Heart left ventricle (tissue), 16 donors: ENCODE measurements around the gene TGFBR3. TPM values are rescaled to one million over a fixed set of nuclear protein-coding genes. Genes with fewer than 3 reads are reported as not detected.

ENCODE experiments used
- ATAC-seq, 4 donors: fragments of 200-7000 bp; cut with Tn5 transposase; one replicate each; pipeline ENCODE4 v1.9.1; 2020 to 2022; ENCODE audit warnings: moderate library complexity in 4 of 4, mild to moderate bottlenecking in 3 of 4, moderate number of reproducible peaks in 1 of 4
- DNase-seq, 5 donors: peaks; one replicate each; pipeline ENCODE4 v3.0.0-alpha.2; 2020
- H3K27ac ChIP-seq, 12 donors: fragments of 200-600 bp; sonication (generic) in 4 of 12; one replicate each; pipeline versions ENCODE4 v1.5.0 to v1.8.0; 2016 to 2022; ENCODE audit warnings: mild to moderate bottlenecking in 2 of 12
- H3K27me3 ChIP-seq, 9 donors: fragments of 200-600 bp; sonication (generic) in 2 of 9; one replicate each; pipeline versions ENCODE4 v1.5.1 to v1.8.0; 2016 to 2022; ENCODE audit warnings: mild to moderate bottlenecking in 3 of 9
- H3K36me3 ChIP-seq, 9 donors: fragments of 200-600 bp; sonication (generic) in 2 of 9; one replicate each; pipeline versions ENCODE4 v1.5.0 to v1.8.0; 2018 to 2022; ENCODE audit warnings: mild to moderate bottlenecking in 2 of 9
- H3K4me1 ChIP-seq, 12 donors: fragments of 200-600 bp; sonication (generic) in 4 of 12; one replicate each; pipeline versions ENCODE4 v1.5.0 to v1.8.0; 2016 to 2022; ENCODE audit warnings: mild to moderate bottlenecking in 3 of 12
- H3K4me3 ChIP-seq, 12 donors: fragments of 200-600 bp; sonication (generic) in 4 of 12; one replicate each; pipeline versions ENCODE4 v1.5.0 to v1.8.0; 2017 to 2022; ENCODE audit warnings: mild to moderate bottlenecking in 9 of 12, moderate library complexity in 4 of 12
- H3K9me3 ChIP-seq, 12 donors: fragments of 200-600 bp; sonication (generic) in 4 of 12; one replicate each; pipeline versions ENCODE4 v1.5.0 to v1.8.0; 2016 to 2022; ENCODE audit warnings: mild to moderate bottlenecking in 1 of 12
- CTCF ChIP-seq, 12 donors: fragments of 200-600 bp; sonication (generic) in 4 of 12; IDR thresholded peaks; one replicate each; pipeline versions ENCODE4 v1.5.0 to v1.8.0; 2018 to 2022; ENCODE audit warnings: antibody characterized with exemption in 12 of 12, mild to moderate bottlenecking in 5 of 12
- POLR2A ChIP-seq, 2 donors: fragments of 450-650 bp; IDR thresholded peaks; one replicate each; pipeline ENCODE4 v1.6.1; 2017; ENCODE audit warnings: antibody characterized with exemption in 2 of 2, mild to moderate bottlenecking in 2 of 2, moderate library complexity in 2 of 2
- WGBS, 4 donors: extraction: QIAGEN DNeasy Blood & Tissue Kit in 2 of 4; methylation state at CpG; one replicate each; pipeline versions ENCODE4 v1.1.5 to v1.1.7; 2013 to 2018; 5-methylcytosine and 5-hydroxymethylcytosine counted together
- intact Hi-C, 10 donors: fragments of 100-400 bp; cut with DNase I; formaldehyde crosslinking; loops; one replicate each; pipeline versions ENCODE4 v1.11.1 to v1.14.2; 2022
- polyA plus RNA-seq, 2 donors: library from polyadenylated mRNA; stranded (reverse); fragments of 200-250 nt; gene quantifications; one replicate each; pipeline ENCODE4 v1.2.3, GENCODE V29; 2013
- total RNA-seq, 9 donors: library from RNA; depleted of rRNA in 2 of 9; stranded (reverse); fragments of >200 nt in 2 of 9; fragmentation: NEBNext Ultra II Directional in 3 of 9; extraction: Animal tissue kit (Norgen Biotek cat#: 25700) in 3 of 9; gene quantifications; one replicate each; pipeline versions ENCODE4 v1.1.0 to v1.2.4, GENCODE V29; 2016 to 2023
- donor health status: ischemic (EF 13 %, LVEDD 7.1; RV severe dilation, severe dysfunction).
- donor health status: healthy with polysubstance abuse.
- donor health status: DM: no; HTN: yes; CAD: no.
- donor health status: DM: no; HTN: no; CAD: no.
- donor health status: ischemic (EF 25% LVEDD 6.9; RV normal size, moderate dysfunction).
- donor health status: ischemic (EF 25% LVEDD 5.7; RV mildly dilated, moderate dysfunction).
- donor health status: healthy.
- donor health status: DM: yes; HTN: yes; CAD: no.
- donor health status: ischemic (EF 35%, LVEDD 5.7; RV mildly dilated, moderate dysfunction).
- donor health status: nonischemic (EF 11% LVEDD 7.7; RV severe dilation, severe dysfunction).
- donor health status: DM: yes; HTN: yes; CAD: no.
- donor health status: PGD.
- donor health status: ischemic (EF 29% LVEDD 5.4; RV normal size, mild dysfunction).
- donor health status: nonischemic (EF 23%, LVEDD 6.1; RV moderate dilation, normal function).

Gene TGFBR3
- total and polyA plus RNA-seq, 11 donors, result 6.9 to 51.8 (median 22.7) TPM

DNA sequence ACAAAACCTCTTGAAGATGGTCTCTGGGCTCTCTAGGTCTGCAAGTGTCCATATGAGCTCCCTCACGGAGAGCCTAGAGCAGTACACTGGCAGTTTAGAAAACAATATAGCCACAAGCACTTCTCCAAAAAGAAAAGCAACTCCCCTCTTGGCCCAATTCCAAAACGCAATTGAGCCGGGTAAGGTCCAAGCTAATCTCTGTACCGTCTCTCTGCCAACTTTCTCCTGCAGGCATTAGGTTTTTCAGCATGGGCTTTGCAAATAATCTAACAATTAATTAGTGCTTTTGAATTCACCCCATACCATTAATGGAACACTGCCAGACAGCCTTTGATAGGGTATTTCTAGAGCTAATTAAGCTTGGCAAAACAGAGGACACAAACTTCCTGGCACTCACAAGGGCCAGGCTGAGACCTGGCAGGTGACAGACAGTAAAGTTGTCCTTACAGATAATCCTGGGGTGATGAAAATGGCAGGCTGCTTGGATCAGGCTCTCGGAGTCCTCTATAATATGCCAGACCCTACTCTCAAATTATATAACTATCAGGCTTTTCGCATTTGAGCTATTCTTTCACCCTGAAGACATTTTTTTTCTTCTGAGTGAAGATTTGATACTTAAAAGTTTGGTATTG lies 39.8 kb downstream of the TGFBR3 start:
- peak overlapping the region in 1 of 12 donors; percentile 7 for H3K4me3 ChIP-seq
- intact Hi-C loops, result loop anchor here in 2 of 10 donors (5.0 kb wide), 3 partner anchors 36 to 44 kb away; partner anchors contain the start of gene TGFBR3 (in 1 of the 2)
- TF ChIP-seq CTCF (IDR thresholded peaks at IDR 0.05) (no peak), POLR2A (IDR thresholded peaks at IDR 0.05) (no peak)
- no peaks in the 10 kb centered on the region for H3K27me3 ChIP-seq
- H3K4me1 ChIP-seq, result peaks cover 4 to 45% (median 29%) of the 10 kb centered on the region in 12 donors
- DNase-seq, result peak in 4 of 5 donors; percentile 58 to 76 (median 68)
- peak overlapping the region; percentile 29 to 81 (median 68) for H3K27ac ChIP-seq
- ATAC-seq, result peak; percentile 69 to 82 (median 74)
- 11 to 19% (median 16%) methylated on average over 6 of the region's 6 CpGs for WGBS, 4 donors
- H3K36me3 ChIP-seq, result peaks cover 0 to 3% (median 0%) of the 10 kb centered on the region in 9 donors
- H3K9me3 ChIP-seq, result peaks cover 0 to 13% (median 5%) of the 10 kb centered on the region in 12 donors

DNA sequence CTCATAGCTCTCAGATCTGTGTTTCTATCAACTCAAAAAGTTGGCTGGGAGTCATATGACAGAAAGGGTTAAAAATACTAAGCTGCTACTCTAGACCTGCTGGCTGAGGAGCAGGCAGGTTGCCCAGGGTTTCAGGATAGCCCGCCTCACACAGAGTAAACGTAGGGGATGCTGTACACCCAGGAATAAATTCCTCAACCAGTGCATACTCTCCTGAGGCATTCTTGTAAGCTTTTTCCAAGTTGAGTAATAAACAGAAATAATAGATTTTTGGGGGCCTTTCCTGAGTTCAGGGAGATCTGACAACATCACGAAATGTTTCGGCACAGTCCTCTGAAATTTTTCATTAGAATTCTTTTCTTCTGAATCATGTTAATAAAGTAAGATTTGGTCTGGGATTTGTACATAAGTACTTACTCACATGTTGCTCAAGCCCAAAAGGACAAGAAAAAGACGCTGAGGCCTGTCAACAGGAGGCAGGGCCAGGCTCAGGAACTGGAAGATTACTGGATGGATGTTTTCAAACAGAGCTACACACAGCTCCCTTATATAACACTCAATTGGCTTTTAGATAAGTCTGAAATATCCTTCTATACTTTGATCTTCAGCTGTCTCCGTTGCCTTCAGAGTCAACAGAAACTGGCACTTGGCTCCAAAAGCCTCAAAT lies 41.0 kb downstream of the TGFBR3 start:
- ATAC-seq (peak; percentile 67 to 89 (median 86)), DNase-seq (peak in 3 of 5 donors; percentile 41 to 65 (median 54))
- Histone ChIP-seq H3K4me3 (no peak overlapping the region), H3K4me1 (peaks cover 0 to 35% (median 24%) of the 10 kb centered on the region in 12 donors), H3K27me3 (no peaks in the 10 kb centered on the region), H3K27ac (peak overlapping the region; percentile 29 to 81 (median 68)), H3K36me3 (peaks cover 0 to 3% (median 0%) of the 10 kb centered on the region in 9 donors), H3K9me3 (peaks cover 0 to 13% (median 5%) of the 10 kb centered on the region in 12 donors)
- 39 to 46% (median 40%) methylated on average over 6 of the region's 6 CpGs for WGBS, 4 donors
- intact Hi-C loops, result loop anchor here in 2 of 10 donors (5.0 kb wide), 3 partner anchors 37 to 43 kb away; partner anchors contain the start of gene TGFBR3 (in 1 of the 2)
- no peak for TF ChIP-seq POLR2A (IDR thresholded peaks at IDR 0.05)
- peak in 1 of 12 donors; percentile 4 for TF ChIP-seq CTCF (IDR thresholded peaks at IDR 0.05)

GRCh38 chr1:91843843-91844242 lies 42.1 kb downstream of the TGFBR3 start:
- no peak overlapping the region for H3K4me3 ChIP-seq
- peaks cover 0 to 3% (median 0%) of the 10 kb centered on the region in 9 donors for H3K36me3 ChIP-seq
- no peak for DNase-seq
- peaks cover 0 to 35% (median 24%) of the 10 kb centered on the region in 12 donors for H3K4me1 ChIP-seq
- 94 to 100% (median 97%) methylated on average over 3 of the region's 3 CpGs for WGBS, 4 donors
- H3K27me3 ChIP-seq, result no peaks in the 10 kb centered on the region
- peaks cover 0 to 13% (median 5%) of the 10 kb centered on the region in 12 donors for H3K9me3 ChIP-seq
- TF ChIP-seq CTCF (IDR thresholded peaks at IDR 0.05) (no peak), POLR2A (IDR thresholded peaks at IDR 0.05) (no peak)
- intact Hi-C loops, result no loop called here
- peak overlapping the region in 3 of 12 donors; percentile 34 to 81 (median 77) for H3K27ac ChIP-seq
- no peak for ATAC-seq

GRCh38 chr1:91842563-91842962 lies 43.4 kb downstream of the TGFBR3 start:
- H3K4me1 ChIP-seq, result peaks cover 0 to 35% (median 24%) of the 10 kb centered on the region in 12 donors
- TF ChIP-seq CTCF (IDR thresholded peaks at IDR 0.05) (no peak), POLR2A (IDR thresholded peaks at IDR 0.05) (no peak)
- H3K27ac ChIP-seq, result peak overlapping the region in 1 of 12 donors; percentile 81

More at GRCh38 chr1:91842563-91842962, 43.4 kb downstream of the TGFBR3 start:
- Histone ChIP-seq H3K27me3 (no peaks in the 10 kb centered on the region), H3K9me3 (peaks cover 0 to 13% (median 5%) of the 10 kb centered on the region in 12 donors), H3K4me3 (no peak overlapping the region), H3K36me3 (peaks cover 0 to 3% (median 0%) of the 10 kb centered on the region in 9 donors)
- DNase-seq (no peak), ATAC-seq (no peak)
- intact Hi-C loops, result no loop called here
